Progenitor cell of endocrine pancreas (in vitro differentiated cells): ENCODE results near the gene CCDC88B. TPM values are rescaled to one million over a fixed set of nuclear protein-coding genes. Genes with fewer than 3 reads are reported as not detected.

Experiments
- DNase-seq: peaks from one replicate; pipeline ENCODE4 v3.0.0; 2021; ENCODE audit warnings: low spot score; ENCODE audit not compliant: unreplicated experiment
- H3K27ac Mint-ChIP-seq: 2 replicates; pipeline ENCODE4 v1.8.0; 2021; ENCODE audit warnings: mild to moderate bottlenecking, moderate library complexity, mixed read lengths
- H3K27me3 Mint-ChIP-seq: 2 replicates; pipeline ENCODE4 v1.8.0; 2021; ENCODE audit warnings: mixed read lengths
- H3K36me3 Mint-ChIP-seq: 2 replicates; pipeline ENCODE4 v1.8.0; 2022; ENCODE audit warnings: mixed read lengths; ENCODE audit not compliant: insufficient read depth
- H3K4me1 Mint-ChIP-seq: 2 replicates; pipeline ENCODE4 v1.8.0; 2021; ENCODE audit warnings: low read depth, mixed read lengths
- H3K4me3 Mint-ChIP-seq: 2 replicates; pipeline ENCODE4 v1.8.0; 2021; ENCODE audit warnings: low read depth, mild to moderate bottlenecking, moderate library complexity, mixed read lengths
- H3K9me3 Mint-ChIP-seq: 2 replicates; pipeline ENCODE4 v1.8.0; 2021; ENCODE audit warnings: low read depth, mixed read lengths
- CTCF ChIP-seq: fragments of 200-600 bp; sonication (generic); IDR thresholded peaks from one replicate; pipeline ENCODE4 v1.5.0; 2021; ENCODE audit warnings: antibody characterized with exemption, mild to moderate bottlenecking; ENCODE audit not compliant: unreplicated experiment
- total RNA-seq: library from RNA; stranded (reverse); gene quantifications from 2 replicates; pipeline ENCODE4 v1.2.1, GENCODE V29; 2021

The CCDC88B gene
- total RNA-seq, 1 donor from 2014 or later = 4.3 TPM

DNA sequence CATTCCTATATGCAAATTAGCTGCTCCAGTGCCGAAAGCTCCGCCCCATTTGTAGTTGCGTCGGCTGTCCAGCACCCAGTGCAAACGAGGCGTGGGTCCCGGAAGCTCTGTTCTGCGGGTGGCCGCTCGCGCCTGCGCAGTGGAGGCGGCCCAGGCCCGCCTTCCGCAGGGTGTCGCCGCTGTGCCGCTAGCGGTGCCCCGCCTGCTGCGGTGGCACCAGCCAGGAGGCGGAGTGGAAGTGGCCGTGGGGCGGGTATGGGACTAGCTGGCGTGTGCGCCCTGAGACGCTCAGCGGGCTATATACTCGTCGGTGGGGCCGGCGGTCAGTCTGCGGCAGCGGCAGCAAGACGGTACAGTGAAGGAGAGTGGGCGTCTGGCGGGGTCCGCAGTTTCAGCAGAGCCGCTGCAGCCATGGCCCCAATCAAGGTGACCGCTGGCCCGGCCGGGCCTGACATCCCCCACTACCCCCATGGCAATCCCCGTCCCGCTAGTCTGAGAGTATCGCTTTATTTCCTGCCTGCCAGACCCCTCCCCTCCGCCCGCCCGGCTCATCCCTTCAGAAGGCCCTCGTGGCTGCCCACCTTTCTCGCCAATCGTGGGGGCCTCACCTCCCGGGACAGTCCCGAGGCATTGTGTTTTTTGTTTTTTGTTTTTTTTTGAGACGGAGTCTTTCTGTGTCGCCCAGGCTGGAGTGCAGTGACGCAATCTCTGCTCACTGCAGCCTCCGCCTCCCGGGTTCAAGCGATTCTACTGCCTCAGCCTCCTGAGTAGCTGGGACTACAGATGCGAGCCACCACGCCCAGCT is 21.8 kb upstream of the CCDC88B start, which contains the start of gene PRDX5:
PRDX5 (plus strand) TSS at position 161 of the 805 bp plus-strand sequence; CDS start at position 256, 95 bp downstream.
- Mint-ChIP-seq H3K36me3 (peaks cover 10% of the 10 kb centered on the region), H3K9me3 (no peaks in the 10 kb centered on the region), H3K27me3 (no peaks in the 10 kb centered on the region), H3K27ac (peak within 1 kb of the TSS; percentile 100), H3K4me1 (peaks cover 11% of the 10 kb centered on the region), H3K4me3 (peak within 1 kb of the TSS; percentile 92)
- DNase-seq = peak; percentile 89
- TF ChIP-seq CTCF = peak; percentile 29

- no peak for DNase-seq
- Mint-ChIP-seq H3K4me3 (peak overlapping the region; percentile 92), H3K27ac (peak overlapping the region; percentile 85), H3K36me3 (peaks cover 10% of the 10 kb centered on the region), H3K27me3 (no peaks in the 10 kb centered on the region), H3K4me1 (peaks cover 11% of the 10 kb centered on the region), H3K9me3 (no peaks in the 10 kb centered on the region)
- no peak for TF ChIP-seq CTCF
Observed at GRCh38 chr11:64318766-64319761, 20.9 kb upstream of the CCDC88B start.

DNA sequence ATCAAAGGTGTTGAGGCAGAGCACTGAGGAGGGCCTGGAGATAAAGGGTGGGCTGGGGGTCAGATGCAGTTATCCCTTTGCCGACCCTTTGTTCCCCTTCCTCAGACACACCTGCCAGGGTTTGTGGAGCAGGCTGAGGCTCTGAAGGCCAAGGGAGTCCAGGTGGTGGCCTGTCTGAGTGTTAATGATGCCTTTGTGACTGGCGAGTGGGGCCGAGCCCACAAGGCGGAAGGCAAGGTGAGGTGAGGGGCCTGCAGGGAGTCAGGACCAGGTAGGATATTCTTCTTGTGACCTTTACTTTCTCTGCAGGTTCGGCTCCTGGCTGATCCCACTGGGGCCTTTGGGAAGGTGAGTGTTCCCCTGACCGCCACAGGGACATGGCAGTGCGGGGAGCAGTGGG is 19.4 kb upstream of the CCDC88B start:
- H3K27ac Mint-ChIP-seq = peak overlapping the region; percentile 71
- no peaks in the 10 kb centered on the region for H3K9me3 Mint-ChIP-seq
- H3K4me3 Mint-ChIP-seq = no peak overlapping the region
- no peak for TF ChIP-seq CTCF
- peaks cover 5% of the 10 kb centered on the region for H3K36me3 Mint-ChIP-seq
- DNase-seq = no peak
- no peaks in the 10 kb centered on the region for H3K27me3 Mint-ChIP-seq
- H3K4me1 Mint-ChIP-seq = peaks cover 11% of the 10 kb centered on the region

DNA sequence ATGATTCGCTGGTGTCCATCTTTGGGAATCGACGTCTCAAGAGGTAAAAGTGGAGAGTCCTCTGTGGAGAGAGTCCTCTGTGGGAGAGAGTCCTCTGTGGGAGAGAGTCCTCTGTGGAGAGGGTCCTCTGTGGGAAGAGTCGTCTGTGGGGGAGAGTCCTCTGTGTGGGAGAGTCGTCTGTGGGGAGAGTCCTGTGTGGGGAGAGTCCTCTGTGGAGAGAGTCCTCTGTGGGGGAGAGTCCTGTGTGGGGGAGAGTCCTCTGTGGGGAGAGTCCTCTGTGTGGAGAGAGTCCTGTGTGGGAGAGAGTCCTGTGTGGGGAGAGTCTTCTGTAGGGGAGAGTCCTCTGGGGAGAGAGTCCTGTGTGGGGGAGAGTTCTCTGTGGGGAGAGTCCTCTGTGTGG is 19.0 kb upstream of the CCDC88B start:
- no peaks in the 10 kb centered on the region for H3K9me3 Mint-ChIP-seq
- peaks cover 11% of the 10 kb centered on the region for H3K4me1 Mint-ChIP-seq
- H3K27ac Mint-ChIP-seq = peak overlapping the region; percentile 71
- H3K27me3 Mint-ChIP-seq = no peaks in the 10 kb centered on the region
- H3K36me3 Mint-ChIP-seq = peaks cover 5% of the 10 kb centered on the region
- no peak for DNase-seq
- no peak for TF ChIP-seq CTCF
- no peak overlapping the region for H3K4me3 Mint-ChIP-seq

DNA sequence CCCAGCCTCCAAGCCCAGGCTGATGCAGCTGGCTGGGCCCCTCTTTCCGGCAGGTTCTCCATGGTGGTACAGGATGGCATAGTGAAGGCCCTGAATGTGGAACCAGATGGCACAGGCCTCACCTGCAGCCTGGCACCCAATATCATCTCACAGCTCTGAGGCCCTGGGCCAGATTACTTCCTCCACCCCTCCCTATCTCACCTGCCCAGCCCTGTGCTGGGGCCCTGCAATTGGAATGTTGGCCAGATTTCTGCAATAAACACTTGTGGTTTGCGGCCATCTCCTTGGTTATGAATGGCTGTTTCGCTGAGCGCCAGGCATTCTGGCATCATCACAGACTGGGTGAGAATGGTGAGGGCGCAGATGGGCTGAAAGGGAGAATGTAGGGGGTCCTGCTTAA is 18.5 kb upstream of the CCDC88B start:
- Mint-ChIP-seq H3K27ac (no peak overlapping the region), H3K4me3 (no peak overlapping the region), H3K4me1 (peaks cover 9% of the 10 kb centered on the region), H3K9me3 (no peaks in the 10 kb centered on the region), H3K27me3 (no peaks in the 10 kb centered on the region), H3K36me3 (peaks cover 5% of the 10 kb centered on the region)
- TF ChIP-seq CTCF = no peak
- no peak for DNase-seq
